ENCODE measurements around the gene ABCB10. TPM values are rescaled to one million over a fixed set of nuclear protein-coding genes. Genes with fewer than 3 reads are reported as not detected.

ABCB10 gene
- total and polyA plus RNA-seq, 2 donors = 11.1 to 28.0 TPM

GRCh38 chr1:229582715-229583114, 24.2 kb upstream of the ABCB10 start:
- WGBS = 96% methylated on average over 4 of the region's 4 CpGs
- Histone ChIP-seq H3K36me3 (ENCODE audit: insufficient read depth) (no peaks in the 10 kb centered on the region), H3K4me3 (ENCODE audit: low read depth, low read length) (no peak overlapping the region), H3K4me1 (ENCODE audit: insufficient read depth) (no peaks in the 10 kb centered on the region), H3K27ac (ENCODE audit: low read depth) (no peak overlapping the region)
- no peak for DNase-seq (ENCODE audit: extremely low spot score)

DNA sequence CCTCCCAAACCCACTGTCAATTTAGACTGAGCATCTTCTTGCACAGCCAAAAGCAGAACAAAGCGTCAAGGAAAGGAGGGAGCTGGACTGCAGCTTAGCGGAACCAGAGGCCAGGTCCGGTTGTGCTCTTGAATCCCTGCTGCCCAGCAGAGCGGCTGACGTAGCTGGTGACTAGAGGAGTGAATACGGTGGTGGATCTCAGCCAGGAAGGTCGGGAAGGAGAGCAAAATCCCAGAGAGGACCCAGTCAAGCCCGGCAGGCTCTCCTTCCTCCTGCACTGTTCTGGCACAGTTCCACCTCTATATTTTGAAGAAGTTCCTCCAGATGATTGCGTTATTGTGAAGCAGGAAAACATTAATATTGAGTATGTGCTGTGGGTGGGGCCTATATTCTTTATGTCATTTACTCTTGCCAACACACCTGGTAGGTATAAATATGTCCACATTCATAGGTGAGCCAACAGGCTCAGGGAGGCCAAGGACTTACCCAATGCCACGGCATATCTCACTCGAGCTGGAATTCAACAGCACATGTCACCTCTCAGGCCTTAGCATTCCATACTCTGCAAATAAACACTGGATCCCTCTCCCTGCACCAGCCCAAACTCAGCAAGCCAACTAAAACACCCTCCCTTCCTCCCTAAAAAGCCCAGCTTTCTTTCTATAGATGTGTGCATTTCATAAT, 23.6 kb upstream of the ABCB10 start:
- Histone ChIP-seq H3K27ac (ENCODE audit: low read depth) (no peak overlapping the region), H3K36me3 (ENCODE audit: insufficient read depth) (no peaks in the 10 kb centered on the region), H3K4me1 (ENCODE audit: insufficient read depth) (no peaks in the 10 kb centered on the region), H3K4me3 (ENCODE audit: low read depth, low read length) (no peak overlapping the region)
- 28% methylated on average over 11 of the region's 11 CpGs for WGBS
- no peak for DNase-seq (ENCODE audit: extremely low spot score)

DNA sequence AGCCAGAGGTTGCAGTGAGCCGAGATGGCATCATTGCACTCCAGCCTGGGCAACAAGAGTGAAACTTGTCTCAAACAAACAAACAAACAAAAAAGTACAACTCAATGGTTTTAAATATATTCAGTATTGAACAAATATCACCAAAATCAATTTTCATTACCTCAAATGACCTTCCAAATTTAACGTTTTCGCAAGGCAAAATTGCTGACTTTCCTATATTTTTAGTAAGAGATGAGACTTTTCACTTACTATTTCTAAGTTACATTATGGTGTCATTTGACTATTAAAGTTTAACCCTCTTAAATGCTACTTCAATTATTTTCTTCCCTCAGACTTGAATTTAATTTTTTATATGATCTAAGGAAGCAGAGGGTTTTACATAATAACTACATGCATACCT, 23.0 kb upstream of the ABCB10 start:
- Histone ChIP-seq H3K36me3 (ENCODE audit: insufficient read depth) (no peaks in the 10 kb centered on the region), H3K4me3 (ENCODE audit: low read depth, low read length) (no peak overlapping the region), H3K4me1 (ENCODE audit: insufficient read depth) (no peaks in the 10 kb centered on the region), H3K27ac (ENCODE audit: low read depth) (no peak overlapping the region)
- DNase-seq (ENCODE audit: extremely low spot score) = no peak
- 89% methylated on average over 3 of the region's 3 CpGs for WGBS

- no peaks in the 10 kb centered on the region for H3K36me3 ChIP-seq (ENCODE audit: insufficient read depth)
- H3K27ac ChIP-seq (ENCODE audit: low read depth) = peak overlapping the region; percentile 28
- 9% methylated on average over 9 of the region's 9 CpGs for WGBS
- H3K4me3 ChIP-seq (ENCODE audit: low read depth, low read length) = no peak overlapping the region
- DNase-seq (ENCODE audit: extremely low spot score) = peak; percentile 17
- no peaks in the 10 kb centered on the region for H3K4me1 ChIP-seq (ENCODE audit: insufficient read depth)
Observed at GRCh38 chr1:229579059-229579673, 20.7 kb upstream of the ABCB10 start.

DNA sequence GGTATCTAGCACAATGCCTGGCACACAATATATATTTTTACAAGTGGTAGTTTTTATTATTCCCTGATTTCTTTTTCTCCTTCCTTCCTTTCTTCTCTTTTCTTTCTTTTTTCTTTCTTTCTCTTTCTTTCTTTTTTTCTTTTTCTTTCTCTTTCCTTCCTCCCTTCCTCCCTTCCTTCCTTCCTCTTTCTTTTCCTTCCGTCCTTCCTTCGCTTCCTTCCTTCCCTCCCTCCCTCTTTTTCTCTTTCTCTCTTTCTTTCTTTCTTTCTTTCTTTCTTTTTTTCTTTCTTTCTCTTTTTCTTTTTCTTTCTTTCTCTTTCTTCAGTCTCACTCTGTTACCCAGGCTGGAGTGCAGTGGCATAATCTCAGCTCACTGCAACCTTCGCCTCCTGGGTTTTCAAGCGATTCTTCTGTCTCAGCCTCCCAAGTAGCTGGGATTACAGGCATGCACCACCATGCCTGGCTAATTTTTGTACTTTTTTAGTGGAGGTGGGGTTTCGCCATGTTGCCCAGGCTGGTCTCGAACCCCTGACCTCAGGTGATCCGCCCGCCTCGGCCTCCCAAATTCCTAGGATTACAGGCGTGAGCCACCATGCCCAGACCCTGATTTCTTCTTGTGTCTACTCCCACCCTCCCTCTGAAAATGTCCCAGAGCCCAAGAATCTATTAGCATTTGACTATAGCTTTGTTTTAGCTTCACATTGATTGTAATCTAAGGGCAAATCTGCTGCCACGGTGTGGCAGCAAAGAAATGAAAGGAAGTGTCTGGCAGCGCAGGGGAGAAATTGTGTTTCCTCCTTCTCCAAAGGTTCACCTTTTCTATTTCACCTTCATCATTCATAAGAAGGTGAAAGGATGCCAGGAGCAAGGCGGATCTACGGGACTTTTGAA, 19.9 kb upstream of the ABCB10 start:
- H3K27ac ChIP-seq (ENCODE audit: low read depth) = peak overlapping the region; percentile 28

GRCh38 chr1:229574679-229575442, 16.4 kb upstream of the ABCB10 start:
- Histone ChIP-seq H3K4me1 (ENCODE audit: insufficient read depth) (no peaks in the 10 kb centered on the region), H3K27ac (ENCODE audit: low read depth) (no peak overlapping the region), H3K4me3 (ENCODE audit: low read depth, low read length) (no peak overlapping the region), H3K36me3 (ENCODE audit: insufficient read depth) (no peaks in the 10 kb centered on the region)
- DNase-seq (ENCODE audit: extremely low spot score) = no peak
- 82% methylated on average over 6 of the region's 6 CpGs for WGBS

More for the DNA sequence above, 19.9 kb upstream of the ABCB10 start:
- Histone ChIP-seq H3K4me1 (ENCODE audit: insufficient read depth) (no peaks in the 10 kb centered on the region), H3K36me3 (ENCODE audit: insufficient read depth) (no peaks in the 10 kb centered on the region), H3K4me3 (ENCODE audit: low read depth, low read length) (no peak overlapping the region)
- WGBS = 75% methylated on average over 14 of the region's 14 CpGs
- DNase-seq (ENCODE audit: extremely low spot score) = no peak

GRCh38 chr1:229572286-229572685, 13.8 kb upstream of the ABCB10 start:
- DNase-seq (ENCODE audit: extremely low spot score) = no peak
- H3K4me3 ChIP-seq (ENCODE audit: low read depth, low read length) = no peak overlapping the region
- no peak overlapping the region for H3K27ac ChIP-seq (ENCODE audit: low read depth)
- no peaks in the 10 kb centered on the region for H3K36me3 ChIP-seq (ENCODE audit: insufficient read depth)
- no peaks in the 10 kb centered on the region for H3K4me1 ChIP-seq (ENCODE audit: insufficient read depth)
- WGBS = 72% methylated on average over 2 of the region's 2 CpGs

- H3K4me1 ChIP-seq (ENCODE audit: insufficient read depth) = no peaks in the 10 kb centered on the region
- 47% methylated on average over 2 of the region's 2 CpGs for WGBS
- H3K36me3 ChIP-seq (ENCODE audit: insufficient read depth) = no peaks in the 10 kb centered on the region
- H3K4me3 ChIP-seq (ENCODE audit: low read depth, low read length) = no peak overlapping the region
- no peak for DNase-seq (ENCODE audit: extremely low spot score)
- no peak overlapping the region for H3K27ac ChIP-seq (ENCODE audit: low read depth)
Observed at GRCh38 chr1:229570891-229571516, 12.5 kb upstream of the ABCB10 start.

- WGBS = 74% methylated on average over 20 of the region's 20 CpGs
- H3K4me1 ChIP-seq (ENCODE audit: insufficient read depth) = no peaks in the 10 kb centered on the region
- no peak overlapping the region for H3K27ac ChIP-seq (ENCODE audit: low read depth)
- H3K36me3 ChIP-seq (ENCODE audit: insufficient read depth) = no peaks in the 10 kb centered on the region
- no peak overlapping the region for H3K4me3 ChIP-seq (ENCODE audit: low read depth, low read length)
- DNase-seq (ENCODE audit: extremely low spot score) = no peak
Observed at GRCh38 chr1:229570305-229570704, 11.8 kb upstream of the ABCB10 start.

- H3K4me3 ChIP-seq (ENCODE audit: low read depth, low read length) = no peak overlapping the region
- H3K27ac ChIP-seq (ENCODE audit: low read depth) = no peak overlapping the region
- WGBS = 80% methylated on average over 13 of the region's 13 CpGs
- no peaks in the 10 kb centered on the region for H3K36me3 ChIP-seq (ENCODE audit: insufficient read depth)
- H3K4me1 ChIP-seq (ENCODE audit: insufficient read depth) = no peaks in the 10 kb centered on the region
- no peak for DNase-seq (ENCODE audit: extremely low spot score)
Observed at GRCh38 chr1:229567109-229567868, 8.8 kb upstream of the ABCB10 start.

DNA sequence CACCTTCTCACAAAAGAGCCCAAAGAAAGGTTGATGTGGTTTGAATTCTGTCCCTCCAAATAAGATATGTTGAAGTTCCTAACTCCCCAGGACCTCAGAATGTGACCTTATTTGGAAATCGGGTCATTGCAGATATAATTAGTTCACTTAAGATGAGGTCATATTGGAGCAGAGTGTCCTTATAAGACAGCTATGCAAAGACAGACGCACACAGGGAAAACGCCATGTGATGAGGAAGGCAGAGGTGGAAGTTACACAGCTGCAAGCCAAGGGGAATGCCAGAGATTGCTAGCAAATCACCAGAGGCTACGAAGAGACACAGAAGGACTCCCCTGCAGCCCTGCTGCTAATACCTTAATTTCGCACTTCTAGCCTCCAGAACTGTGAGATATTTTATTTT, 5.2 kb upstream of the ABCB10 start:
- no peaks in the 10 kb centered on the region for H3K4me1 ChIP-seq (ENCODE audit: insufficient read depth)
- H3K4me3 ChIP-seq (ENCODE audit: low read depth, low read length) = no peak overlapping the region
- H3K36me3 ChIP-seq (ENCODE audit: insufficient read depth) = no peaks in the 10 kb centered on the region
- no peak for DNase-seq (ENCODE audit: extremely low spot score)
- 40% methylated on average over 5 of the region's 5 CpGs for WGBS
- no peak overlapping the region for H3K27ac ChIP-seq (ENCODE audit: low read depth)

DNA sequence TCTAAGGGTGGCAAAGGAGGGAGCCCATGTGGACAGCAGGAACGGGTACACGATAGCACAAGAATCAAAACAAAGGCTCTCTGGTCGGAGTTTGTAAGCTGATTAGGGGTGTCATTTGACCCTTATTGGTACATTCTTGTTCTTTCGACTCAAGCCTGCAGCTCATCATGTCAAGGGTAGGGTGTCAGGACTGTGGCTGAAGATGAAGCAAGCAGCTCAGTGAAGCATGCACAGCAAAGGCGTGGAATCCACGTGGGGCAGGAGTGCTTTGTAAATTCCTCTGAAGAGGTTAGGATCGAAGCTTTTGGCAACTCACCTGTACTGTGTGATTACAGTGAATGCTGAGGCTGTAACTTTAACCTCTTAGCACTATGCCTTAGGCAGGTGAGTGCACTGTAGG, 4.7 kb upstream of the ABCB10 start:
- H3K4me3 ChIP-seq (ENCODE audit: low read depth, low read length) = no peak overlapping the region
- no peaks in the 10 kb centered on the region for H3K36me3 ChIP-seq (ENCODE audit: insufficient read depth)
- DNase-seq (ENCODE audit: extremely low spot score) = no peak
- H3K27ac ChIP-seq (ENCODE audit: low read depth) = no peak overlapping the region
- 36% methylated on average over 7 of the region's 7 CpGs for WGBS
- no peaks in the 10 kb centered on the region for H3K4me1 ChIP-seq (ENCODE audit: insufficient read depth)

Data from urinary bladder (tissue), 4 donors.